Testis (tissue), 3 donors: ENCODE results near the gene KCNH2. TPM values are rescaled to one million over a fixed set of nuclear protein-coding genes. Genes with fewer than 3 reads are reported as not detected.
A peak's percentile ranks its signal among the peaks of the same experiment; 100 is the strongest.

Experiments used
- DNase-seq: peaks from one replicate; pipeline ENCODE4 v3.0.0-alpha.2; 2019
- H3K27ac ChIP-seq, 2 donors: fragments of 200-600 bp; sonication (generic); one replicate each; pipeline ENCODE4 v1.5.1; 2019
- H3K27me3 ChIP-seq: fragments of 200-600 bp; sonication (generic); one replicate; pipeline ENCODE4 v1.5.1; 2019
- H3K36me3 ChIP-seq: fragments of 200-600 bp; sonication (generic); one replicate; pipeline ENCODE4 v1.5.1; 2017; ENCODE audit warnings: low read depth; ENCODE audit errors: missing control alignments
- H3K4me1 ChIP-seq: fragments of 200-600 bp; sonication (generic); one replicate; pipeline ENCODE4 v1.5.1; 2019
- H3K4me3 ChIP-seq, 2 donors: fragments of 200-600 bp; sonication (generic); one replicate each; pipeline ENCODE4 v1.5.1; 2017 to 2019
- H3K9me3 ChIP-seq: fragments of 200-600 bp; sonication (generic); one replicate; pipeline ENCODE4 v1.5.1; 2017
- CTCF ChIP-seq, 3 experiments: fragments of 450-650 bp in 2 of 3; fragments of 200-600 bp in 1 of 3; sonication (generic) in 1 of 3; IDR thresholded peaks; one replicate each; pipeline ENCODE4 v1.5.1; 2016 to 2019; ENCODE audit warnings: antibody characterized with exemption in 3 of 3, mild to moderate bottlenecking in 2 of 3, moderate library complexity in 1 of 3
- POLR2A ChIP-seq: fragments of 450-650 bp; IDR thresholded peaks from one replicate; pipeline ENCODE4 v1.6.1; 2017; ENCODE audit warnings: antibody characterized with exemption, mild to moderate bottlenecking, moderate library complexity
- WGBS, 2 donors: methylation state at CpG; one replicate each; pipeline ENCODE4 v1.1.5; 2018; 5-methylcytosine and 5-hydroxymethylcytosine counted together
- intact Hi-C: fragments of 100-400 bp; cut with DNase I; formaldehyde crosslinking; loops from one replicate; pipeline ENCODE4 v1.15.1; 2023; ENCODE audit warnings: low total_unique reads
- polyA plus RNA-seq: library from polyadenylated mRNA; stranded (reverse); fragments of 350-450 nt; fragmentation: Illumina TruSeq; extraction: RNeasy Lipid Tissue Mini Kit (QIAGEN cat#74804); gene quantifications from one replicate; pipeline ENCODE4 v1.2.3, GENCODE V29; 2014; ENCODE audit warnings: low read depth, low replicate concordance; ENCODE audit not compliant: insufficient read depth
- total RNA-seq, 2 donors: library from RNA; depleted of rRNA; stranded (reverse); fragments of >200 nt; gene quantifications; one replicate each; pipeline ENCODE4 v1.2.3, GENCODE V29; 2016

Gene KCNH2
- total and polyA plus RNA-seq, 3 donors from 2014 or later: 82.5 to 247 (median 230) TPM

- intact Hi-C loops: no loop called here
- TF ChIP-seq POLR2A: no peak
- TF ChIP-seq CTCF (IDR thresholded peaks at IDR 0.05): no peak
- Histone ChIP-seq H3K4me1 (peaks cover 6% of the 10 kb centered on the region), H3K27me3 (no peaks in the 10 kb centered on the region), H3K4me3 (no peak overlapping the region), H3K36me3 (no peaks in the 10 kb centered on the region), H3K27ac (no peak overlapping the region), H3K9me3 (no peaks in the 10 kb centered on the region)
- DNase-seq: no peak
- 73 to 90% methylated on average over 5 to 10 of the region's 10 CpGs for WGBS, 2 donors
Observed at GRCh38 chr7:151023232-151023631, 45.1 kb upstream of the KCNH2 start.

- Histone ChIP-seq H3K4me1 (peaks cover 2% of the 10 kb centered on the region), H3K36me3 (no peaks in the 10 kb centered on the region), H3K4me3 (no peak overlapping the region), H3K27ac (no peak overlapping the region), H3K9me3 (no peaks in the 10 kb centered on the region), H3K27me3 (no peaks in the 10 kb centered on the region)
- no peak for DNase-seq
- TF ChIP-seq POLR2A (no peak), CTCF (IDR thresholded peaks at IDR 0.05) (no peak)
- intact Hi-C loops: no loop called here
- WGBS, 2 donors: 44 to 62% methylated on average over 7 of the region's 7 CpGs
Observed at GRCh38 chr7:151020231-151020630, 42.1 kb upstream of the KCNH2 start.

GRCh38 chr7:151019130-151019447 is 41.0 kb upstream of the KCNH2 start:
- DNase-seq: no peak
- peaks cover 2% of the 10 kb centered on the region for H3K4me1 ChIP-seq
- no peaks in the 10 kb centered on the region for H3K27me3 ChIP-seq
- H3K36me3 ChIP-seq: no peaks in the 10 kb centered on the region
- no peak for TF ChIP-seq POLR2A
- TF ChIP-seq CTCF (IDR thresholded peaks at IDR 0.05): no peak
- WGBS, 2 donors: 15 to 68% methylated on average over 3 to 14 of the region's 20 CpGs
- H3K9me3 ChIP-seq: no peaks in the 10 kb centered on the region
- no peak overlapping the region for H3K27ac ChIP-seq
- H3K4me3 ChIP-seq: peak overlapping the region; percentile 21 to 34
- intact Hi-C loops: no loop called here

- H3K27me3 ChIP-seq: no peaks in the 10 kb centered on the region
- peak overlapping the region; percentile 21 to 34 for H3K4me3 ChIP-seq
Observed at GRCh38 chr7:151018421-151019129, 40.5 kb upstream of the KCNH2 start.

More at GRCh38 chr7:151018421-151019129, 40.5 kb upstream of the KCNH2 start:
- intact Hi-C loops: no loop called here
- TF ChIP-seq CTCF (IDR thresholded peaks at IDR 0.05) (no peak), POLR2A (no peak)
- H3K4me1 ChIP-seq: peaks cover 2% of the 10 kb centered on the region
- H3K9me3 ChIP-seq: no peaks in the 10 kb centered on the region
- DNase-seq: peak; percentile 38
- no peaks in the 10 kb centered on the region for H3K36me3 ChIP-seq
- 0 to 2% methylated on average over 59 to 68 of the region's 82 CpGs for whole genome bisulfite sequencing, 2 donors
- H3K27ac ChIP-seq: no peak overlapping the region
